ENCODE measurements around the gene PNMA6F. TPM values are rescaled to one million over a fixed set of nuclear protein-coding genes. Genes with fewer than 3 reads are reported as not detected.
"Not testable (repeated sequence)": the region's sequence is repeated elsewhere in the genome, so short reads cannot be mapped to it uniquely, and the experiment has no call there.

The PNMA6F gene
- total and polyA plus RNA-seq, 4 experiments from 2014 or later, result not detected

DNA sequence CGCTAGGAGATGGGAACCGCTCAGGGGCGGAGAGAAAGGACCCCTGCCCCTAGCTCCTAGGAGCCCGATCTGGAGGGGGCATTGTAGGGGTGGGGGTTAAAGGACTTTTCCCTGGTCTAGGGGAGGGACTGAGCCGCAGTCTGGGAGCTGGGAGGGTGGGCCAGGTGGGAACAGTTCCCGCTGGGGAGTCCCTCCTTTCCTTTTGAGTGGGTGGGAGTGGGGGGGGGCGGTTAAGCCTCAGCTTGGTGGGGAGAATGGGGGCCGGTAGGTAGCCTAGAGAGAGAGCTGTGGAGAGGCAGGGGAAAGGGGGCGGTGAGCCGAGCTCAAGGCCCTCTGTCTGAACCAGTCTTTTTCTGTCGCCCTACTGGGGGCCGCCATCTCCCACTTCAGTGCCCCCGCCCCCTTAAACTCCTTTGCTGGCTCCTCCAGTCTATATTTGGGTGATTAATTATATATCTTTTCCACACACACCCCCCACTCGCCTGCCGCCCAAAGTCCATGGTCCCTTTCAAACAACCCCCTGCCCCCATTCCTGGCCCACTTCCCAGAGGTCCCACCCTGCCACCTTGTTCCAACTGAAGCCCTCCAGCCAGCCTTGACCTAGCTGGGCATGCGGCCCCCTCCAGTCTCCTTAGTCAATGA is 13.2 kb upstream of the PNMA6F start:
- ChIA-PET CTCF (ENCODE audit: partially characterized antibody) (no interaction called here), POLR2A (ENCODE audit: partially characterized antibody) (interaction anchor here (1.0 to 2.0 kb wide), 2 partner anchors 302 to 393 kb away, joined by 4 read pairs; no protein-coding TSS in a partner anchor)
- no peaks in the 10 kb centered on the region for H3K27me3 Mint-ChIP-seq
- H3K27ac Mint-ChIP-seq, result peak overlapping the region; percentile 52 to 88 (median 82)
- Histone ChIP-seq H3K27me3 (ENCODE audit: insufficient read depth, low read length) (no peaks in the 10 kb centered on the region), H3K36me3 (ENCODE audit: insufficient read depth, low read length) (no peaks in the 10 kb centered on the region), H3K4me3 (ENCODE audit: low read length in 2 of 2) (peak overlapping the region in 1 of 2 donors; percentile 47), H3K27ac (ENCODE audit: low read depth, low read length) (peak overlapping the region; percentile 67), H3K9me3 (ENCODE audit: control insufficient read depth in 1 of 2, low read length in 2 of 2) (no peaks in the 10 kb centered on the region), H3K4me1 (ENCODE audit: insufficient read depth, low read length) (peaks cover 47% of the 10 kb centered on the region)
- no peaks in the 10 kb centered on the region for H3K9me3 Mint-ChIP-seq
- peak overlapping the region; percentile 78 to 88 (median 80) for H3K4me3 Mint-ChIP-seq
- DNase-seq, result no peak
- H3K36me3 Mint-ChIP-seq, result peaks cover 6 to 12% of the 10 kb centered on the region in 2 donors
- H3K4me1 Mint-ChIP-seq, result peaks cover 31 to 50% (median 36%) of the 10 kb centered on the region in 4 donors
- intact Hi-C loops (cut with micrococcal nuclease), result loop anchor here (10.0 kb wide), 1 partner anchor 500 kb away; the partner anchor contains the start of genes CETN2 and NSDHL

DNA sequence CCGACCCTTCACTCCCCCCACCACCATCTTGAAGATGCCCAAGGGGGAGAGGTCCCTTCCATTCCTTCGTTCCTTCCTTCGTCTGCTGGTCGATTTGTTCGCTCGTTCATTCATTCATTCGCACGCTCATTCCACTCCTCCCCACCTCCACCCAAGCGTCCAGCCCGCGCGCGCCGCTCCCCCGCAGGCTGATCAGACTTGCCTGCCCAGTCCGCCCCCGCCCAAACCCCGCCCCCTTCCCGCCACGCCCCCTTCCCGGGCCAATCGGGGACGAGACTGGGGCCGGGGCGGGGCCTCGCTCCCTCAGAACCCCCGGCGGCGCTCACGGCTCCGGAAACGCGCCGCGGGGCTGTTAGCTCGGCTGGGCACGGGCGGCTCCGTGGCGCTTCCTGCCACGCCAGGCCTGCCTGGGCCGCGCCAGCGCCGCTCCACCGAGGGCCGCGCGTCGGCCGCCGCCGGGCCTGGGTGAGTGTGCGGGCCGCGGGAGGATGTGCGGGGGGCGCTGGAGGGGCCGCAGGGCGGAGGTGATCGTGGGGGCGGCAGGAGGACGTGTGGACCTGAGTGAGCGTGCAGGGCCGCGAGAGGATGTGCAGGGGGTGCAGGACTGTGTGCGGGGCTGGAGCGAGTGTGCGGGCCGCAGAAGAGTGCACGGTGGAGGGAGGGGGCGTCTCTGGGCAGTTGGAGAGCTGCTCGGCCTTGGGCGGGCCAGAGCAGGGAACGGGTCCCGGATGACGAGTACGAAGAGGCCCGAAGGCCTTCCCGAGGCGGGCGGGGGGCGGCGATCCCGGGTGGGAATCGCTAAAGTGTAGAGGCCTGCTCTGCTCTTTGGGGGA is 12.5 kb upstream of the PNMA6F start, which contains the start of gene ZNF275:
TSS of gene ZNF275 (plus strand) at position 333 of the 833 bp plus-strand sequence. CDS start 2,527 bp downstream, outside the sequence.
- ChIA-PET CTCF (ENCODE audit: partially characterized antibody) (interaction anchor here (1.0 kb wide), 1 partner anchor 8 kb away, joined by 3 read pairs; no protein-coding TSS in a partner anchor), POLR2A (ENCODE audit: partially characterized antibody) (interaction anchor here (0.6 to 2.0 kb wide), 4 partner anchors 12 to 392 kb away, joined by 3 to 4 read pairs (median 4); no protein-coding TSS in a partner anchor)
- H3K27me3 ChIP-seq (ENCODE audit: insufficient read depth, low read length), result no peaks in the 10 kb centered on the region
- intact Hi-C loops (cut with micrococcal nuclease), result loop anchor here (10.0 kb wide), 1 partner anchor 499 kb away; the partner anchor contains the start of genes CETN2 and NSDHL
- H3K27ac ChIP-seq (ENCODE audit: low read depth, low read length), result peak within 1 kb of the TSS; percentile 67
- H3K4me1 ChIP-seq (ENCODE audit: insufficient read depth, low read length), result peaks cover 42% of the 10 kb centered on the region
- H3K36me3 ChIP-seq (ENCODE audit: insufficient read depth, low read length), result no peaks in the 10 kb centered on the region
- H3K4me3 ChIP-seq (ENCODE audit: low read length in 2 of 2), result peak within 1 kb of the TSS in 1 of 2 donors; percentile 47
- Mint-ChIP-seq H3K4me1 (peaks cover 30 to 47% (median 34%) of the 10 kb centered on the region in 4 donors), H3K36me3 (peaks cover 4 to 10% of the 10 kb centered on the region in 2 donors), H3K9me3 (no peaks in the 10 kb centered on the region), H3K4me3 (peak within 1 kb of the TSS; percentile 78 to 89 (median 86)), H3K27ac (peak within 1 kb of the TSS; percentile 65 to 92 (median 85)), H3K27me3 (no peaks in the 10 kb centered on the region)
- DNase-seq, result peak; percentile 78 to 84 (median 83)
- H3K9me3 ChIP-seq (ENCODE audit: control insufficient read depth in 1 of 2, low read length in 2 of 2), result no peaks in the 10 kb centered on the region

DNA sequence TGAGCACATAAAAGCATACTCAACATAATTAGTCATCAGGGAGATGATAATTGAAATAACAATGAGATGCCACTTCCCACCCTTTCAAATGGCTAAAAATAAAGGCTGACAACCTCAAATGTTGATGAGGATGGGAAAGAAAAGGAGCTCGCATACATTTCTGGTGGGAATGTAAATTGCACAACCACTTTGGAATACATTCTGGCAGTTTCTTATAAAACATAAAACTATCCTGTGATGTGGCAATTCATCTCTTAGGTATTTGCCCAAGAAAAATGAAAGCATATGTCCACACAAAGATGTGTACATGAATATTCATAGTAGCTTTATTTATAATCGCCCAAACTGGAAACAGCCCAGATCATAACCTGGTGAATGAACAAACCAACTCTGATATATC is 11.7 kb upstream of the PNMA6F start:
- intact Hi-C loops (cut with micrococcal nuclease), result loop anchor here (10.0 kb wide), 1 partner anchor 498 kb away; the partner anchor contains the start of genes CETN2 and NSDHL
- CTCF ChIA-PET (ENCODE audit: partially characterized antibody), result interaction anchor here (1.0 kb wide), 1 partner anchor 9 kb away, joined by 3 read pairs; no protein-coding TSS in a partner anchor
- peak overlapping the region in 3 of 7 donors; percentile 24 to 92 (median 77) for H3K27ac Mint-ChIP-seq

DNA sequence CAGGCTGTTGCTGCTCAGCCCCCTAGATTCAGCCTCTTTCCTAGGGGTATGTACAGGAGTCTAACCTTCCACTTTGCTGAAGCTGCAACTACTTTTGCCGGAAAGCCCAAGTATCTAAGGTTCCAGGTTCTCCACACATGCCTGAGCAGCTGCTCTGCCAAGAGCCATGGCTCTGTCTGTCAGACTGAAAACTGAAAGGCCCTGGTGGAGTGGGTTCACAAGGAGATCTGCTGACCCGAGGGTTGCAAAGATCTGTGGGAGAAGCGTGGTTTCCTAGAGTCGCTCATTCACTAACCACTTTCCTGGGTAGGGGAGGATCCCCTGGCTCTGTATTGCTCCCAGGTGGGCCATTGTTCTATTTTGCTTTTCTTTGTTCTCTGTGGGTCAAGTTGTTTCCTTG is 6.0 kb upstream of the PNMA6F start:
- intact Hi-C loops (cut with micrococcal nuclease), result no loop called here
- Mint-ChIP-seq H3K4me1 (peaks cover 3 to 7% (median 6%) of the 10 kb centered on the region in 4 donors), H3K4me3 (no peak overlapping the region), H3K27ac (no peak overlapping the region), H3K36me3 (no peaks in the 10 kb centered on the region), H3K27me3 (peaks cover 2 to 4% of the 10 kb centered on the region in 2 donors), H3K9me3 (peaks cover 0 to 5% (median 0%) of the 10 kb centered on the region in 8 donors)
- POLR2A ChIA-PET (ENCODE audit: partially characterized antibody), result no interaction called here
- Histone ChIP-seq H3K4me1 (ENCODE audit: insufficient read depth, low read length) (peaks cover 4% of the 10 kb centered on the region), H3K9me3 (ENCODE audit: control insufficient read depth in 1 of 2, low read length in 2 of 2) (no peaks in the 10 kb centered on the region), H3K36me3 (ENCODE audit: insufficient read depth, low read length) (no peaks in the 10 kb centered on the region), H3K27ac (ENCODE audit: low read depth, low read length) (no peak overlapping the region), H3K4me3 (ENCODE audit: low read length in 2 of 2) (no peak overlapping the region), H3K27me3 (ENCODE audit: insufficient read depth, low read length) (no peaks in the 10 kb centered on the region)
- CTCF ChIA-PET (ENCODE audit: partially characterized antibody), result no interaction called here
- DNase-seq, result no peak

More for the DNA sequence above, 11.7 kb upstream of the PNMA6F start:
- POLR2A ChIA-PET (ENCODE audit: partially characterized antibody), result interaction anchor here (2.0 kb wide), 1 partner anchor 301 kb away, joined by 4 read pairs; no protein-coding TSS in a partner anchor
- Histone ChIP-seq H3K4me1 (ENCODE audit: insufficient read depth, low read length) (peaks cover 34% of the 10 kb centered on the region), H3K36me3 (ENCODE audit: insufficient read depth, low read length) (no peaks in the 10 kb centered on the region), H3K4me3 (ENCODE audit: low read length in 2 of 2) (no peak overlapping the region), H3K27ac (ENCODE audit: low read depth, low read length) (no peak overlapping the region), H3K27me3 (ENCODE audit: insufficient read depth, low read length) (no peaks in the 10 kb centered on the region), H3K9me3 (ENCODE audit: control insufficient read depth in 1 of 2, low read length in 2 of 2) (no peaks in the 10 kb centered on the region)
- Mint-ChIP-seq H3K4me3 (peak overlapping the region in 6 of 8 donors; percentile 65 to 88 (median 78)), H3K36me3 (peaks cover 0 to 6% of the 10 kb centered on the region in 2 donors), H3K9me3 (no peaks in the 10 kb centered on the region), H3K4me1 (peaks cover 22 to 40% (median 26%) of the 10 kb centered on the region in 4 donors), H3K27me3 (peaks cover 0 to 1% of the 10 kb centered on the region in 2 donors)
- no peak for DNase-seq

DNA sequence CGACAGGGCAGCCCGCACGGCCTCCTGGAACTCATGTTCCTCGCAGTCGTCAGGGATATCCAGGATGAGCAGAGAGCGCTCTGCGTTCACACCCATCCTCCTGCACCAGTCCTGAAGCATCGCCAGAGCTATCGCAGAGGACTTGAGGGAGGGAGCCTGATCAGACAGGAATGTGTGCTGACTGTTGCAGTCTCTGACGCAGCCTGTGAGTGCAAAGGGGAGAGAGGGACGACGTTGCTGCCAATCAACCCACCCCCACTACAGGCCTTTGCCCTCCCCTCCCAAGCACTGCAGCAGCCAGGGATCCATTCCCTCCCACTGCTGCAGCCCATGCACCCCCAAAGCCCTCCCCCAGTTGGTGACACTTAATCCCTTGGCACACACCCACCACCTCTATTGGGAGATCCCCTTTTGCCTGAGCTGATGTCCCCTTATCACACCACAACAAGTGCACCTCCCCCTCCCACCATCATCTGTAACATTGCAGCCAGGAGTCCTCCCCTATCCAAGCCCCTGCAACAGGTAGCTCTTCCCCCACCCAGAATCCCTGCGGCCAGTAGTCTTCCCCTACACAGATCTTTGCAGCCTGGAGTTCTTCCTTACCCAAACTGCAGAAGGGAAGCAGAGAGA is 897 bp downstream of the PNMA6F start:
- H3K27ac ChIP-seq (ENCODE audit: low read depth, low read length), result no peak overlapping the region
- CTCF ChIA-PET (ENCODE audit: partially characterized antibody), result no interaction called here
- Mint-ChIP-seq H3K36me3 (no peaks in the 10 kb centered on the region), H3K27ac (no peak overlapping the region), H3K9me3 (peaks cover 0 to 8% (median 0%) of the 10 kb centered on the region in 8 donors), H3K4me3 (no peak overlapping the region), H3K27me3 (peaks cover 0 to 4% of the 10 kb centered on the region in 2 donors), H3K4me1 (peaks cover 3 to 7% (median 6%) of the 10 kb centered on the region in 4 donors)
- no peaks in the 10 kb centered on the region for H3K36me3 ChIP-seq (ENCODE audit: insufficient read depth, low read length)
- no peak for DNase-seq
- intact Hi-C loops (cut with micrococcal nuclease), result no loop called here
- H3K4me3 ChIP-seq (ENCODE audit: low read length in 2 of 2), result no peak overlapping the region
- H3K27me3 ChIP-seq (ENCODE audit: insufficient read depth, low read length), result no peaks in the 10 kb centered on the region
- H3K4me1 ChIP-seq (ENCODE audit: insufficient read depth, low read length), result peaks cover 4% of the 10 kb centered on the region
- POLR2A ChIA-PET (ENCODE audit: partially characterized antibody), result no interaction called here
- no peaks in the 10 kb centered on the region for H3K9me3 ChIP-seq (ENCODE audit: control insufficient read depth in 1 of 2, low read length in 2 of 2)

DNA sequence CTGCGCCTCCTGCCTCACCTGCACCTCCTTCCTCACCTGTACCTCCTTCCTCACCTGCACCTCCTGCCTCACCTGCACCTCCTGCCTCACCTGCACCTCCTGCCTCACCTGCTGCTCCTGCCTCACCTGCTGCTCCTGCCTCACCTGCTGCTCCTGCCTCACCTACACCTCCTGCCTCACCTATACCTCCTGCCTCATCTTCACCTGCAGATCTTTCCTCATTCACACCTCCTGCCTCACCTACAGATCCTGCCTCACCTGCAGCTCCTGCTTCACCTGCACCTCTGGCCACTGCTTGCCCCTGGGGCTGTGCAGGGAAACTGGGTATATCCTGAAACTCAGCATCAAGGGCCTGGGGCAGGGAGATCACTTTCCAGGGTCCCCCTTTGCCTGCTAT is 1.5 kb downstream of the PNMA6F start:
- H3K4me1 ChIP-seq (ENCODE audit: insufficient read depth, low read length); H3K4me3 ChIP-seq (ENCODE audit: low read length in 2 of 2); H3K9me3 Mint-ChIP-seq; H3K4me1 Mint-ChIP-seq; H3K27me3 Mint-ChIP-seq; POLR2A ChIA-PET (ENCODE audit: partially characterized antibody); intact Hi-C loops (cut with micrococcal nuclease); H3K27ac ChIP-seq (ENCODE audit: low read depth, low read length); H3K4me3 Mint-ChIP-seq; CTCF ChIA-PET (ENCODE audit: partially characterized antibody); H3K27ac Mint-ChIP-seq; H3K27me3 ChIP-seq (ENCODE audit: insufficient read depth, low read length); H3K9me3 ChIP-seq (ENCODE audit: control insufficient read depth in 1 of 2, low read length in 2 of 2); H3K36me3 Mint-ChIP-seq; H3K36me3 ChIP-seq (ENCODE audit: insufficient read depth, low read length); DNase-seq: not testable (repeated sequence)
